Measurements from ENCODE around the gene MRTFA.

- TF ChIP-seq CTCF (IDR thresholded peaks at IDR 0.05 in 8 of 11, conservative IDR thresholded peaks at IDR 0.05 in 3 of 11) (no peak), POLR2A (IDR thresholded peaks at IDR 0.05) (peak in 1 of 3 donors; percentile 49)
Observed at GRCh38 chr22:40463017-40463631, 173.4 kb downstream of the MRTFA start.
